HEK293 (cell line): ENCODE measurements around the gene IRF1.

ENCODE experiments used
- CTCF ChIA-PET: fragments of 350-600 bp; formaldehyde crosslinking; extraction: SDS; loops from one replicate; lab custom pipeline; 2021; ENCODE audit warnings: antibody characterized with exemption; lab: Yijun Ruan, JAX
- POLR2A ChIA-PET: fragments of 300-600 bp; formaldehyde crosslinking; extraction: SDS; loops from one replicate; lab custom pipeline; 2020; ENCODE audit warnings: antibody characterized with exemption, inconsistent platforms; lab: Yijun Ruan, JAX
- H3K27ac ChIP-seq: fragments of 200-500 bp; sonication (Bioruptor generic); 2 replicates; pipeline ENCODE4 v1.5.1; 2014; ENCODE audit warnings: low read depth, low read length, control low read depth, inconsistent platforms; ENCODE audit errors: extremely low read depth
- H3K36me3 ChIP-seq, 2 experiments: fragments of 200-500 bp in 1 of 2; sonication (Bioruptor generic) in 1 of 2; 1 replicate in 1 of 2; 2 replicates in 1 of 2; pipeline ENCODE4 v1.5.1; 2014 to 2017; ENCODE audit warnings: inconsistent platforms in 2 of 2, low read length in 2 of 2; ENCODE audit not compliant: control insufficient read depth in 2 of 2, insufficient read depth in 1 of 2
- H3K4me1 ChIP-seq: fragments of 200-500 bp; sonication (Bioruptor generic); 2 replicates; pipeline ENCODE4 v1.5.1; 2014; ENCODE audit warnings: mild to moderate bottlenecking, low read length, inconsistent platforms; ENCODE audit not compliant: control insufficient read depth, insufficient read depth
- H3K4me3 ChIP-seq: 2 replicates; pipeline ENCODE4 v1.5.1; 2011; ENCODE audit warnings: low read depth, mild to moderate bottlenecking, control low read depth, low read length, moderate library complexity
- H3K9me3 ChIP-seq: fragments of 200-500 bp; sonication (Bioruptor generic); 2 replicates; pipeline ENCODE4 v1.5.1; 2014; ENCODE audit warnings: low read depth, low read length, inconsistent platforms; ENCODE audit not compliant: control insufficient read depth, insufficient read depth
- IKZF3 ChIP-seq: fragments of 450-650 bp; IDR thresholded peaks from 2 replicates; pipeline ENCODE4 v1.5.0; 2018; ENCODE audit warnings: missing biosample characterization, mild to moderate bottlenecking, missing genetic modification characterization, moderate library complexity
- KLF10 ChIP-seq: fragments of 450-650 bp; IDR thresholded peaks from 2 replicates; pipeline ENCODE4 v1.5.1; 2018; ENCODE audit warnings: missing biosample characterization, mild to moderate bottlenecking, missing genetic modification characterization
- KLF16 ChIP-seq: fragments of 450-650 bp; formaldehyde crosslinking; IDR thresholded peaks from 2 replicates; pipeline ENCODE4 v1.5.1; 2017; ENCODE audit warnings: missing biosample characterization, missing genetic modification characterization
- SALL2 ChIP-seq: fragments of 450-650 bp; formaldehyde crosslinking; IDR thresholded peaks from 2 replicates; pipeline ENCODE4 v1.5.0; 2017; ENCODE audit warnings: missing biosample characterization, mild to moderate bottlenecking, missing genetic modification characterization, borderline replicate concordance
- SP3 ChIP-seq: fragments of 450-650 bp; formaldehyde crosslinking; IDR thresholded peaks from 2 replicates; pipeline ENCODE4 v1.5.1; 2016; ENCODE audit warnings: missing biosample characterization, missing genetic modification characterization
- ZBTB1 ChIP-seq: fragments of 450-650 bp; formaldehyde crosslinking; IDR thresholded peaks from 2 replicates; pipeline ENCODE4 v1.5.1; 2016; ENCODE audit warnings: missing biosample characterization, missing genetic modification characterization
- ZBTB48 ChIP-seq: fragments of 450-650 bp; formaldehyde crosslinking; IDR thresholded peaks from 2 replicates; pipeline ENCODE4 v1.5.1; 2016; ENCODE audit warnings: missing biosample characterization, missing genetic modification characterization
- ZNF175 ChIP-seq: fragments of 450-650 bp; formaldehyde crosslinking; IDR thresholded peaks from 2 replicates; pipeline ENCODE4 v1.5.1; 2016; ENCODE audit warnings: missing biosample characterization, missing genetic modification characterization
- ZNF311 ChIP-seq: fragments of 450-650 bp; formaldehyde crosslinking; IDR thresholded peaks from 2 replicates; pipeline ENCODE4 v1.5.1; 2017; ENCODE audit warnings: missing biosample characterization, missing genetic modification characterization, borderline replicate concordance
- ZNF837 ChIP-seq: fragments of 450-650 bp; formaldehyde crosslinking; IDR thresholded peaks from 2 replicates; pipeline ENCODE4 v1.5.1; 2016; ENCODE audit warnings: missing biosample characterization, missing genetic modification characterization
- TF ChIP-seq, protein P1 (sequence below): IDR thresholded peaks from 2 replicates; pipeline ENCODE4 v1.6.1; 2011; ENCODE audit warnings: mild to moderate bottlenecking, low read depth, low read length, borderline replicate concordance
- TF ChIP-seq, protein P2 (sequence below): fragments of 450-650 bp; formaldehyde crosslinking; IDR thresholded peaks from 2 replicates; pipeline ENCODE4 v1.5.1; 2016; ENCODE audit warnings: missing biosample characterization, missing genetic modification characterization
- TF ChIP-seq, protein P3 (sequence below): fragments of 450-650 bp; formaldehyde crosslinking; IDR thresholded peaks from 2 replicates; pipeline ENCODE4 v1.5.1; 2016; ENCODE audit warnings: missing biosample characterization, missing genetic modification characterization
- TF ChIP-seq, protein P4 (sequence below): fragments of 450-650 bp; formaldehyde crosslinking; IDR thresholded peaks from 2 replicates; pipeline ENCODE4 v1.5.1; 2017; ENCODE audit warnings: missing biosample characterization, missing genetic modification characterization
- TF ChIP-seq, protein P5 (sequence below): fragments of 450-650 bp; formaldehyde crosslinking; IDR thresholded peaks from 2 replicates; pipeline ENCODE4 v1.5.1; 2016; ENCODE audit warnings: missing biosample characterization, missing genetic modification characterization, borderline replicate concordance
- TF ChIP-seq, protein P6 (sequence below): fragments of 450-650 bp; formaldehyde crosslinking; IDR thresholded peaks from 2 replicates; pipeline ENCODE4 v1.5.1; 2016; ENCODE audit warnings: missing biosample characterization, missing genetic modification characterization

Gene IRF1

DNA sequence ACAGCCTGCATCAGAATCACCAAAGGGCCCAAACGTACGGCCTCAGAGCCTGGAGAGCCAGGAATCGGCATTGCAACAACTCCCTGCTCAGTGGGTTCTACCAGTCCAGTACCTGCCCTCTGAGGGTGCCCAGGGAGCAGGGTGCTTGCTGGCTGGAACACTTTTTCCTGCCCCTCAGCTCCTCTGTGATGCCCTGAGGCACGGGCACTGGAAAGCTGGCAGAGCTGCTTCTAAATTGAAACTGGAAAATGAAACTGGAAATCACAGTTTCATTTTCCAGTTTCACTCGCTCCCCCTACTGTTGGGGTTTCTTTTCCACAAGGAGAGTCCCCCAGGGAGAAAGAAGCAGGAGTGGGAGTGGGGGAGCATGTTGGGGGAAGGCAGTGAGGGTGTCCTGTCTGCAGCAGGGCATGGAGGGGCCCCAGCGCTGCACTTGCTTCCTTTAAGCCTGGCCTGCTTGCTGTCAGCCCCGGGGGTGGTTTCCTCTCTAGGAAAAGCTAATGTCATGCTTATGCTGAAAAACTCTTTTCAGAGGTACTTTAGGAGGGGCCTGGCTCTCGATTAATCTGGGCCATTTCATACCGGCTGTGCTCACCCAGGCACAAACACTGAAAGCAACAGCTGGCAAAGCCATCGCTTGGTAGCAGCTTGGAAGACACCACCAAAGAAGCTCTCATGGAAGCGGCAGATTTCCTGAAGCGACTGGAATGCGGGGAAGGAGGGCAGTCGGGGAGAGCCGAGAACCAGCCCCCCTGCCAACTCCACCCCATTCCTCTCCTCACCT, 26.2 kb downstream of the IRF1 start (continued):
- TF ChIP-seq, protein P1, sequence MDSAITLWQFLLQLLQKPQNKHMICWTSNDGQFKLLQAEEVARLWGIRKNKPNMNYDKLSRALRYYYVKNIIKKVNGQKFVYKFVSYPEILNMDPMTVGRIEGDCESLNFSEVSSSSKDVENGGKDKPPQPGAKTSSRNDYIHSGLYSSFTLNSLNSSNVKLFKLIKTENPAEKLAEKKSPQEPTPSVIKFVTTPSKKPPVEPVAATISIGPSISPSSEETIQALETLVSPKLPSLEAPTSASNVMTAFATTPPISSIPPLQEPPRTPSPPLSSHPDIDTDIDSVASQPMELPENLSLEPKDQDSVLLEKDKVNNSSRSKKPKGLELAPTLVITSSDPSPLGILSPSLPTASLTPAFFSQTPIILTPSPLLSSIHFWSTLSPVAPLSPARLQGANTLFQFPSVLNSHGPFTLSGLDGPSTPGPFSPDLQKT: no peak
- TF ChIP-seq, protein P2, sequence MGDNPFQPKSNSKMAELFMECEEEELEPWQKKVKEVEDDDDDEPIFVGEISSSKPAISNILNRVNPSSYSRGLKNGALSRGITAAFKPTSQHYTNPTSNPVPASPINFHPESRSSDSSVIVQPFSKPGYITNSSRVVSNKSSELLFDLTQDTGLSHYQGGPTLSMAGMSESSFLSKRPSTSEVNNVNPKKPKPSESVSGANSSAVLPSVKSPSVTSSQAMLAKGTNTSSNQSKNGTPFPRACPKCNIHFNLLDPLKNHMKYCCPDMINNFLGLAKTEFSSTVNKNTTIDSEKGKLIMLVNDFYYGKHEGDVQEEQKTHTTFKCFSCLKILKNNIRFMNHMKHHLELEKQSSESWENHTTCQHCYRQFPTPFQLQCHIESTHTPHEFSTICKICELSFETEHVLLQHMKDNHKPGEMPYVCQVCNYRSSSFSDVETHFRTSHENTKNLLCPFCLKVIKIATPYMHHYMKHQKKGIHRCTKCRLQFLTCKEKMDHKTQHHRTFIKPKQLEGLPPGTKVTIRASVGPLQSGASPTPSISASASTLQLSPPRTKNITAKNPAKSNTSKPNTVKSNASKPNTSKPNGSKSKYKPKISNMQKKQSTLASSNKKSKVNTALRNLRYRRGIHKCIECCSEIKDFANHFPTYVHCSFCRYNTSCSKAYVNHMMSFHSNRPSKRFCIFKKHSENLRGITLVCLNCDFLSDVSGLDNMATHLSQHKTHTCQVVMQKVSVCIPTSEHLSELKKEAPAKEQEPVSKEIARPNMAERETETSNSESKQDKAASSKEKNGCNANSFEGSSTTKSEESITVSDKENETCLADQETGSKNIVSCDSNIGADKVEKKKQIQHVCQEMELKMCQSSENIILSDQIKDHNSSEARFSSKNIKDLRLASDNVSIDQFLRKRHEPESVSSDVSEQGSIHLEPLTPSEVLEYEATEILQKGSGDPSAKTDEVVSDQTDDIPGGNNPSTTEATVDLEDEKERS (tag by site-specific recombination): no peak

DNA sequence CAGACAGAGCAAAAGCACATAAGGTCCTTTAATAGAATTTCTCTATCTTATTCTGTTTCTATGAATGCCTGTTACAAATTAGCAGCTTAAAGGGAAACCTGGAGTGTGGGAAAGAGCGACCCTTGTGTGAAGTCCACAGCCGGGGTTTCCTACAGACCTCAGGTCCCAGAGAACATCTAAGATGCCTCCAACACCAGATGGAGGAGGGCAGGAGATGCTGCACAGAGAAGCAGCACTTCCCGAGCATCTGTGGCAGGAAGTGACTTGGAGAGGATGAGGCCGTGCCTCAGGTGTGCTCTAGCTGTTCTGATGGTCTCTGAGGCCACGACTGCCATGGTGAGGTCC, 26.8 kb downstream of the IRF1 start:
- H3K27ac ChIP-seq: no peak overlapping the region
- H3K9me3 ChIP-seq: no peaks in the 10 kb centered on the region
- ChIA-PET POLR2A (no interaction called here), CTCF (interaction anchor here (0.7 kb wide), 1 partner anchor 1929 kb away, joined by 3 read pairs; no protein-coding TSS in a partner anchor)
- H3K4me1 ChIP-seq: no peaks in the 10 kb centered on the region
- TF ChIP-seq IKZF3 (tag by site-specific recombination): no peak
- no peak for TF ChIP-seq ZNF175 (tag by site-specific recombination)
- no peak for TF ChIP-seq ZBTB1 (tag by site-specific recombination)
- TF ChIP-seq, protein P3, sequence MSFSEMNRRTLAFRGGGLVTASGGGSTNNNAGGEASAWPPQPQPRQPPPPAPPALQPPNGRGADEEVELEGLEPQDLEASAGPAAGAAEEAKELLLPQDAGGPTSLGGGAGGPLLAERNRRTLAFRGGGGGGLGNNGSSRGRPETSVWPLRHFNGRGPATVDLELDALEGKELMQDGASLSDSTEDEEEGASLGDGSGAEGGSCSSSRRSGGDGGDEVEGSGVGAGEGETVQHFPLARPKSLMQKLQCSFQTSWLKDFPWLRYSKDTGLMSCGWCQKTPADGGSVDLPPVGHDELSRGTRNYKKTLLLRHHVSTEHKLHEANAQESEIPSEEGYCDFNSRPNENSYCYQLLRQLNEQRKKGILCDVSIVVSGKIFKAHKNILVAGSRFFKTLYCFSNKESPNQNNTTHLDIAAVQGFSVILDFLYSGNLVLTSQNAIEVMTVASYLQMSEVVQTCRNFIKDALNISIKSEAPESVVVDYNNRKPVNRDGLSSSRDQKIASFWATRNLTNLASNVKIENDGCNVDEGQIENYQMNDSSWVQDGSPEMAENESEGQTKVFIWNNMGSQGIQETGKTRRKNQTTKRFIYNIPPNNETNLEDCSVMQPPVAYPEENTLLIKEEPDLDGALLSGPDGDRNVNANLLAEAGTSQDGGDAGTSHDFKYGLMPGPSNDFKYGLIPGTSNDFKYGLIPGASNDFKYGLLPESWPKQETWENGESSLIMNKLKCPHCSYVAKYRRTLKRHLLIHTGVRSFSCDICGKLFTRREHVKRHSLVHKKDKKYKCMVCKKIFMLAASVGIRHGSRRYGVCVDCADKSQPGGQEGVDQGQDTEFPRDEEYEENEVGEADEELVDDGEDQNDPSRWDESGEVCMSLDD (tag by site-specific recombination): no peak
- TF ChIP-seq, protein P4, sequence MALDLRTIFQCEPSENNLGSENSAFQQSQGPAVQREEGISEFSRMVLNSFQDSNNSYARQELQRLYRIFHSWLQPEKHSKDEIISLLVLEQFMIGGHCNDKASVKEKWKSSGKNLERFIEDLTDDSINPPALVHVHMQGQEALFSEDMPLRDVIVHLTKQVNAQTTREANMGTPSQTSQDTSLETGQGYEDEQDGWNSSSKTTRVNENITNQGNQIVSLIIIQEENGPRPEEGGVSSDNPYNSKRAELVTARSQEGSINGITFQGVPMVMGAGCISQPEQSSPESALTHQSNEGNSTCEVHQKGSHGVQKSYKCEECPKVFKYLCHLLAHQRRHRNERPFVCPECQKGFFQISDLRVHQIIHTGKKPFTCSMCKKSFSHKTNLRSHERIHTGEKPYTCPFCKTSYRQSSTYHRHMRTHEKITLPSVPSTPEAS (tag by site-specific recombination): no peak
- TF ChIP-seq ZNF837 (tag by site-specific recombination): no peak
- TF ChIP-seq ZNF311 (tag by site-specific recombination): no peak
- TF ChIP-seq, protein P5, sequence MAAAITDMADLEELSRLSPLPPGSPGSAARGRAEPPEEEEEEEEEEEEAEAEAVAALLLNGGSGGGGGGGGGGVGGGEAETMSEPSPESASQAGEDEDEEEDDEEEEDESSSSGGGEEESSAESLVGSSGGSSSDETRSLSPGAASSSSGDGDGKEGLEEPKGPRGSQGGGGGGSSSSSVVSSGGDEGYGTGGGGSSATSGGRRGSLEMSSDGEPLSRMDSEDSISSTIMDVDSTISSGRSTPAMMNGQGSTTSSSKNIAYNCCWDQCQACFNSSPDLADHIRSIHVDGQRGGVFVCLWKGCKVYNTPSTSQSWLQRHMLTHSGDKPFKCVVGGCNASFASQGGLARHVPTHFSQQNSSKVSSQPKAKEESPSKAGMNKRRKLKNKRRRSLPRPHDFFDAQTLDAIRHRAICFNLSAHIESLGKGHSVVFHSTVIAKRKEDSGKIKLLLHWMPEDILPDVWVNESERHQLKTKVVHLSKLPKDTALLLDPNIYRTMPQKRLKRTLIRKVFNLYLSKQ (tag by site-specific recombination): no peak
- TF ChIP-seq KLF10 (tag by site-specific recombination): no peak
- TF ChIP-seq SALL2 (tag by site-specific recombination): no peak
- TF ChIP-seq, protein P6, sequence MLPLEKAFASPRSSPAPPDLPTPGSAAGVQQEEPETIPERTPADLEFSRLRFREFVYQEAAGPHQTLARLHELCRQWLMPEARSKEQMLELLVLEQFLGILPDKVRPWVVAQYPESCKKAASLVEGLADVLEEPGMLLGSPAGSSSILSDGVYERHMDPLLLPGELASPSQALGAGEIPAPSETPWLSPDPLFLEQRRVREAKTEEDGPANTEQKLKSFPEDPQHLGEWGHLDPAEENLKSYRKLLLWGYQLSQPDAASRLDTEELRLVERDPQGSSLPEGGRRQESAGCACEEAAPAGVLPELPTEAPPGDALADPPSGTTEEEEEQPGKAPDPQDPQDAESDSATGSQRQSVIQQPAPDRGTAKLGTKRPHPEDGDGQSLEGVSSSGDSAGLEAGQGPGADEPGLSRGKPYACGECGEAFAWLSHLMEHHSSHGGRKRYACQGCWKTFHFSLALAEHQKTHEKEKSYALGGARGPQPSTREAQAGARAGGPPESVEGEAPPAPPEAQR: no peak
- no peak for TF ChIP-seq KLF16
- no peak for TF ChIP-seq ZBTB48 (tag by site-specific recombination)
- no peak for TF ChIP-seq SP3 (tag by site-specific recombination)
- H3K4me3 ChIP-seq: no peak overlapping the region
- H3K36me3 ChIP-seq: no peaks in the 10 kb centered on the region
